ENCODE data around the gene ACOXL.

DNA sequence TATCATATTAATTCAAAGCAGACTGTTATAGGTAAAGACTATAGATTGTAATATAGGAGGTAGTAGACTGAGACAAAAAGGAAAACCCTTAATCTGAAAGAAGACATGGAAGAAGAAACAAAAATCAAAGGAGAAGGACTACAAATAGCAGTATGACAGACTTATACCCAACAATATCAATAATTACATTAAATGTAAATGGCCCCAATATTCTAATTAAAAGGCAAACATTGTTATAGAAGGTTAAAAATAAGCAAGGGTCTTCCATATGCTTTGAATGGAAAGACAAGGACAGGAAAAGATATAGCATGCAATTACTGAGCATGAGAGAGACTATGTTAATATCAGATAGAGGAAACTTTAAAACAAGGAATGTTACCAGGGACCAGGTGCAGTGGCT lies 278.8 kb downstream of the ACOXL start:
- TF ChIP-seq CTCF (IDR thresholded peaks at IDR 0.05): no peak
- TF ChIP-seq POLR2A (IDR thresholded peaks at IDR 0.05): no peak

All from ovary (tissue), 3 donors.